Measurements from ENCODE around the gene GPX3. TPM values are rescaled to one million over a fixed set of nuclear protein-coding genes. Genes with fewer than 3 reads are reported as not detected.
A peak's percentile ranks its signal among the peaks of the same experiment; 100 is the strongest.

GPX3 gene
- total and polyA plus RNA-seq, 9 of the 15 experiments (the other 6 are each of a cell fraction or from before 2014, with no cell fraction given), result 0.25 to 0.86 TPM; not detected in 7

DNA sequence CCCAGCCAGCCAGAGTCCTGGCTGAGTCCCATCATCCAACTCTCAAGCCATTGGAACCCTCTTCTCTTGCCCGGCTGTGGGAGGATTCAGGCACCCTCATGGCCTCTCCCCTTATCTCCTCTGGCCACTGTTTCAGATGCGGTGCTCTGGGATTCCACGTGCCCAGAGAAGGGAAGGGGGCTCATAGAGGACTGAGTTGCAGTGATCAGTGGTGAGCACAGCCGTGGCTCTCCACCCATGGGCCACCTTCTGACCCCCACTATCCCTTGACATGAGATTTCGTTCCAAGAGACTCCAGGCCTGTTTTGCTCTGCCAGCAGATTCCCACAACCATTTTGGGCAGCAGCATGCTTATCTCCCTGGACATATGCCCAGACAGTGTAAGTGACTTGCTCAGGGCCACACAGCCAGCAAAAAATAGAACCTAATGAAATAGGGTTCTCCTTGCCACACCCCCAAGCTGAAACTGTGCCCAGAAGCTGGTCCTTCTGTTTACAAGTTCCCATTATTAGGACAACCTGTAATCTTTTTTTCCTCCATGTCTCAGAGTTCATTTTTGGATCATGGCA, 2.7 kb downstream of the GPX3 start (continued):
- TF ChIP-seq, protein P1, sequence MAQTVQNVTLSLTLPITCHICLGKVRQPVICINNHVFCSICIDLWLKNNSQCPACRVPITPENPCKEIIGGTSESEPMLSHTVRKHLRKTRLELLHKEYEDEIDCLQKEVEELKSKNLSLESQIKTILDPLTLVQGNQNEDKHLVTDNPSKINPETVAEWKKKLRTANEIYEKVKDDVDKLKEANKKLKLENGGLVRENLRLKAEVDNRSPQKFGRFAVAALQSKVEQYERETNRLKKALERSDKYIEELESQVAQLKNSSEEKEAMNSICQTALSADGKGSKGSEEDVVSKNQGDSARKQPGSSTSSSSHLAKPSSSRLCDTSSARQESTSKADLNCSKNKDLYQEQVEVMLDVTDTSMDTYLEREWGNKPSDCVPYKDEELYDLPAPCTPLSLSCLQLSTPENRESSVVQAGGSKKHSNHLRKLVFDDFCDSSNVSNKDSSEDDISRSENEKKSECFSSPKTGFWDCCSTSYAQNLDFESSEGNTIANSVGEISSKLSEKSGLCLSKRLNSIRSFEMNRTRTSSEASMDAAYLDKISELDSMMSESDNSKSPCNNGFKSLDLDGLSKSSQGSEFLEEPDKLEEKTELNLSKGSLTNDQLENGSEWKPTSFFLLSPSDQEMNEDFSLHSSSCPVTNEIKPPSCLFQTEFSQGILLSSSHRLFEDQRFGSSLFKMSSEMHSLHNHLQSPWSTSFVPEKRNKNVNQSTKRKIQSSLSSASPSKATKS (CRISPR knock-in tag; IDR thresholded peaks at IDR 0.05), result no peak
- TF ChIP-seq ZSCAN32 (CRISPR knock-in tag; IDR thresholded peaks at IDR 0.05) (no peak), CBFA2T3 (IDR thresholded peaks at IDR 0.05) (peak; percentile 86), MTA2 (IDR thresholded peaks at IDR 0.05; ENCODE audit: low read depth) (0 out of 2 replicates have a peak, but pooled peaks have one; percentile 6), MAZ (CRISPR knock-in tag; conservative IDR thresholded peaks at IDR 0.05 in 1 of 2, IDR thresholded peaks at IDR 0.05 in 1 of 2) (peak; percentile 45 to 57; a peak in 3 of 4 replicates), SMAD2 (IDR thresholded peaks at IDR 0.05; ENCODE audit: low read depth, low read length) (no peak), JUND (IDR thresholded peaks at IDR 0.05; ENCODE audit: borderline replicate concordance, low read depth, low read length) (0 out of 2 replicates have a peak, but pooled peaks have one; percentile 14), JUND (tag; IDR thresholded peaks at IDR 0.05; ENCODE audit: borderline replicate concordance, low read depth, low read length) (0 out of 3 replicates have a peak, but pooled peaks have one; percentile 4), EP400 (IDR thresholded peaks at IDR 0.05) (peak; percentile 67; the same call in 1 of the 2 replicates), DMBX1 (CRISPR knock-in tag; IDR thresholded peaks at IDR 0.05; ENCODE audit: borderline replicate concordance) (peak; percentile 73; the same call in 1 of the 2 replicates), ZNF584 (CRISPR knock-in tag; IDR thresholded peaks at IDR 0.05; ENCODE audit: low read depth) (0 out of 2 replicates have a peak, but pooled peaks have one; percentile 24), DDX20 (tag; IDR thresholded peaks at IDR 0.05; ENCODE audit: low read depth) (no peak), ZNF175 (CRISPR knock-in tag; IDR thresholded peaks at IDR 0.05; ENCODE audit: low read depth) (peak; percentile 53), CBX3 (IDR thresholded peaks at IDR 0.05; ENCODE audit: borderline replicate concordance in 1 of 2, low read length in 2 of 2) (0 out of 3 replicates have a peak, but pooled peaks of 1 of the 2 experiments have one; percentile 48), ZNF589 (CRISPR knock-in tag; IDR thresholded peaks at IDR 0.05; ENCODE audit: low read depth) (peak; percentile 88), ETV5 (CRISPR knock-in tag; IDR thresholded peaks at IDR 0.05; ENCODE audit: low read depth) (0 out of 2 replicates have a peak, but pooled peaks have one; percentile 3), TCF3 (CRISPR knock-in tag; IDR thresholded peaks at IDR 0.05) (peak; percentile 71), SOX6 (IDR thresholded peaks at IDR 0.05) (0 out of 2 replicates have a peak, but pooled peaks have one; percentile 23)
- TF ChIP-seq, protein P2, sequence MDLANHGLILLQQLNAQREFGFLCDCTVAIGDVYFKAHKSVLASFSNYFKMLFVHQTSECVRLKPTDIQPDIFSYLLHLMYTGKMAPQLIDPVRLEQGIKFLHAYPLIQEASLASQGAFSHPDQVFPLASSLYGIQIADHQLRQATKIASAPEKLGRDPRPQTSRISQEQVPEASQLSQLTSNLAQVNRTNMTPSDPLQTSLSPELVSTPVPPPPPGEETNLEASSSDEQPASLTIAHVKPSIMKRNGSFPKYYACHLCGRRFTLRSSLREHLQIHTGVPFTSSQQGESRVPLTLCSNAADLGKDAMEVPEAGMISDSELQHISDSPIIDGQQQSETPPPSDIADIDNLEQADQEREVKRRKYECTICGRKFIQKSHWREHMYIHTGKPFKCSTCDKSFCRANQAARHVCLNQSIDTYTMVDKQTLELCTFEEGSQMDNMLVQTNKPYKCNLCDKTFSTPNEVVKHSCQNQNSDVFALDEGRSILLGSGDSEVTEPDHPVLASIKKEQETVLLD (IDR thresholded peaks at IDR 0.05), result peak; percentile 65; the same call in 1 of the 2 replicates
- TF ChIP-seq, protein P3, sequence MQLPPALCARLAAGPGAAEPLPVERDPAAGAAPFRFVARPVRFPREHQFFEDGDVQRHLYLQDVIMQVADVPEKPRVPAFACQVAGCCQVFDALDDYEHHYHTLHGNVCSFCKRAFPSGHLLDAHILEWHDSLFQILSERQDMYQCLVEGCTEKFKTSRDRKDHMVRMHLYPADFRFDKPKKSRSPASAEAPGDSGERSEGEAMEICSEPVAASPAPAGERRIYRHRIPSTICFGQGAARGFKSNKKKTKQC (CRISPR knock-in tag; IDR thresholded peaks at IDR 0.05), result 0 out of 2 replicates have a peak, but pooled peaks have one; percentile 45
- TF ChIP-seq, protein P4, sequence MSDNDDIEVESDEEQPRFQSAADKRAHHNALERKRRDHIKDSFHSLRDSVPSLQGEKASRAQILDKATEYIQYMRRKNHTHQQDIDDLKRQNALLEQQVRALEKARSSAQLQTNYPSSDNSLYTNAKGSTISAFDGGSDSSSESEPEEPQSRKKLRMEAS (CRISPR knock-in tag; IDR thresholded peaks at IDR 0.05), result peak; percentile 48; the same call in 1 of the 2 replicates
- TF ChIP-seq, protein P5, sequence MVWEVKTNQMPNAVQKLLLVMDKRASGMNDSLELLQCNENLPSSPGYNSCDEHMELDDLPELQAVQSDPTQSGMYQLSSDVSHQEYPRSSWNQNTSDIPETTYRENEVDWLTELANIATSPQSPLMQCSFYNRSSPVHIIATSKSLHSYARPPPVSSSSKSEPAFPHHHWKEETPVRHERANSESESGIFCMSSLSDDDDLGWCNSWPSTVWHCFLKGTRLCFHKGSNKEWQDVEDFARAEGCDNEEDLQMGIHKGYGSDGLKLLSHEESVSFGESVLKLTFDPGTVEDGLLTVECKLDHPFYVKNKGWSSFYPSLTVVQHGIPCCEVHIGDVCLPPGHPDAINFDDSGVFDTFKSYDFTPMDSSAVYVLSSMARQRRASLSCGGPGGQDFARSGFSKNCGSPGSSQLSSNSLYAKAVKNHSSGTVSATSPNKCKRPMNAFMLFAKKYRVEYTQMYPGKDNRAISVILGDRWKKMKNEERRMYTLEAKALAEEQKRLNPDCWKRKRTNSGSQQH (CRISPR knock-in tag; IDR thresholded peaks at IDR 0.05), result peak; percentile 25; the same call in 1 of the 2 replicates

Measured in K562 (cell line).